ENCODE measurements around the gene FFAR4.

The FFAR4 gene

DNA sequence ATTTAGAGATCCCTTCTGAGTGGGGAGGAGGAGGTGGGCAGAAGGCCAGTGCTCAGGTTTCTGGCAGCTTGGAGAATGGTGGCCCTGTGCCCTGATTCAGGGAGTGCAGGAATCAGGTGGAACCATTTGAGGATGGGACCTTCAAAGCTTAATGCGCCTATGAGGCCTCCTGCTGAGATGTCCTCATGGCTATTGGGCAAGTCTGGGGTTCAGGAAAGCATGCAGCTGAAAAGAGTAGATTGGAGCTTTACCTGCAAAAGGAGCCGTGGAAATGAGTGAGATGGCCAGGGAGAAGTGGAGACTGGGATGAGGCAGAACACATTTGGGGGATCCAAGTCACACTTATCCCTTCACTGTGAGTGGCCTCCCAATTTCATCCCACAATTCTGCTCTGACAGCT lies 6.1 kb downstream of the FFAR4 start:
- H3K79me2 ChIP-seq (ENCODE audit: control insufficient read depth, insufficient read depth, low read length, poor library complexity) = no peaks in the 10 kb centered on the region
- no peak overlapping the region for H3K9ac ChIP-seq (ENCODE audit: low read length)
- no peaks in the 10 kb centered on the region for H3K9me3 ChIP-seq (ENCODE audit: insufficient read depth, low read depth, low read length)
- no peak overlapping the region for H2BK120ac ChIP-seq (ENCODE audit: insufficient read depth, low read length, poor library complexity)
- no peak overlapping the region for H3K14ac ChIP-seq (ENCODE audit: low read length)
- H3K23ac ChIP-seq (ENCODE audit: low read length) = no peak overlapping the region
- no peak overlapping the region for H4K91ac ChIP-seq (ENCODE audit: low read depth, low read length)
- no peak overlapping the region for H2AK5ac ChIP-seq (ENCODE audit: low read length)
- H2BK5ac ChIP-seq (ENCODE audit: low read depth, low read length, poor library complexity) = no peak overlapping the region
- H3K27ac ChIP-seq (ENCODE audit: low read depth, low read length) = no peak overlapping the region
- H4K8ac ChIP-seq (ENCODE audit: low read depth, low read length) = no peak overlapping the region
- H3K4me2 ChIP-seq (ENCODE audit: low read length) = no peak overlapping the region
- H2BK12ac ChIP-seq (ENCODE audit: low read length) = no peak overlapping the region
- H3K36me3 ChIP-seq (ENCODE audit: control insufficient read depth in 1 of 2, insufficient read depth in 2 of 2, low read length in 2 of 2) = no peaks in the 10 kb centered on the region
- no peak overlapping the region for H3K4me3 ChIP-seq (ENCODE audit: low read depth, low read length)
- H3K4me1 ChIP-seq (ENCODE audit: control insufficient read depth in 1 of 2, insufficient read depth in 2 of 2, low read length in 2 of 2) = no peaks in the 10 kb centered on the region
- no peak overlapping the region for H2AFZ ChIP-seq (ENCODE audit: insufficient read depth, low read length, poor library complexity)
- no peak overlapping the region for H4K12ac ChIP-seq (ENCODE audit: low read depth, low read length)
- no CpG with 5 or more reads among the region's 2 CpGs for WGBS (ENCODE audit: extremely low coverage, insufficient coverage, insufficient read length)
- peaks cover 9% of the 10 kb centered on the region for H3K27me3 ChIP-seq (ENCODE audit: insufficient read depth, low read length)
- no peak overlapping the region for H3K18ac ChIP-seq (ENCODE audit: low read length)
- no peak for DNase-seq
- no peaks in the 10 kb centered on the region for H3K79me1 ChIP-seq (ENCODE audit: low read length)
- H3K4ac ChIP-seq (ENCODE audit: low read depth, low read length) = no peak overlapping the region

DNA sequence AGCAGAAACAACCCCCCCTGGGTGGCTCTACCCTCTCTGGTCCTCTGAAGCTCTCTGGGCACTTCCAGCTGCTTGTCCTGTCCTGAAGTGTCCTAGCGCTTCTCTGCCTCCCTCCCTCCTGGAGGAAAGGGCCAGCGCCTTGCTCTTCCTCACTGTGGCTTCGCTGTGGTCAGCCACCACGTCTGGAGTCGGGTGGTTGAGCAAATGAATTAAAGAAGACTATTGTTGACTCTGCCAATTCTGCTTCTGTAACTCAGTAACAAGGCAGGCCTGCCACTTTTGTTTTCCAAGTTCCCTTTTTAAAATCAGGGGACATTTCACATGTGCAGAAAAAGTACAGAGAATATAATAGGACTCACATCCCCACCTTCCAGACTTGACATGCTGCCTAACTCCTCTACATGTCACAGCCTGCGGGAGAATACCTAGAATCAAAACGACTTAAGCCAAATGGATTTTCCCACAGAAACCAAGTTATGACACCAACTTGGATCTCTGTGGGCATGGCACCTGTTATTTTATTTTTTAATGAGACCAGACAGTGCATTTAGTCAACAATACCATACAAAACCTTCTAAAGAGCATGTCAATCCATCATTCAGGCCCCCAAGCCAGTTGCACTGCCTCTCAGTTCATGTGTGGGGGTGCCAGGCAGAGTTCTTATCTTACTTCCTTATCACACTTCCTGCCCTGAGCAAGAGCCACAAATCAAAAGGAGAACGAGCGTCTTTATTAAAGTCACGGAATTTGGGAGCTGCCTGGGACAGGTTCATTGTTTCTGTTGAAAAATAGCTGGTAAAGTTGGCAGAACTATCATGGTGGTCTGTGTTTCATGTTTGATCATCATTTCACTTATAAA lies 6.8 kb downstream of the FFAR4 start:
- no peak overlapping the region for H3K27ac ChIP-seq (ENCODE audit: low read depth, low read length)
- no peak overlapping the region for H3K4ac ChIP-seq (ENCODE audit: low read depth, low read length)
- H3K23ac ChIP-seq (ENCODE audit: low read length) = no peak overlapping the region
- no peak overlapping the region for H2AFZ ChIP-seq (ENCODE audit: insufficient read depth, low read length, poor library complexity)
- H3K4me3 ChIP-seq (ENCODE audit: low read depth, low read length) = no peak overlapping the region
- H3K36me3 ChIP-seq (ENCODE audit: control insufficient read depth in 1 of 2, insufficient read depth in 2 of 2, low read length in 2 of 2) = no peaks in the 10 kb centered on the region
- no peak overlapping the region for H4K8ac ChIP-seq (ENCODE audit: low read depth, low read length)
- H2BK12ac ChIP-seq (ENCODE audit: low read length) = no peak overlapping the region
- no peak overlapping the region for H3K14ac ChIP-seq (ENCODE audit: low read length)
- H4K12ac ChIP-seq (ENCODE audit: low read depth, low read length) = no peak overlapping the region
- H4K91ac ChIP-seq (ENCODE audit: low read depth, low read length) = no peak overlapping the region
- no peak overlapping the region for H2BK120ac ChIP-seq (ENCODE audit: insufficient read depth, low read length, poor library complexity)
- H2AK5ac ChIP-seq (ENCODE audit: low read length) = no peak overlapping the region
- H3K4me2 ChIP-seq (ENCODE audit: low read length) = no peak overlapping the region
- no peaks in the 10 kb centered on the region for H3K79me1 ChIP-seq (ENCODE audit: low read length)
- peaks cover 3% of the 10 kb centered on the region for H3K27me3 ChIP-seq (ENCODE audit: insufficient read depth, low read length)
- WGBS (ENCODE audit: extremely low coverage, insufficient coverage, insufficient read length) = no CpG with 5 or more reads among the region's 10 CpGs
- DNase-seq = no peak
- no peaks in the 10 kb centered on the region for H3K4me1 ChIP-seq (ENCODE audit: control insufficient read depth in 1 of 2, insufficient read depth in 2 of 2, low read length in 2 of 2)
- H3K18ac ChIP-seq (ENCODE audit: low read length) = no peak overlapping the region
- H3K79me2 ChIP-seq (ENCODE audit: control insufficient read depth, insufficient read depth, low read length, poor library complexity) = no peaks in the 10 kb centered on the region
- H3K9ac ChIP-seq (ENCODE audit: low read length) = no peak overlapping the region
- no peaks in the 10 kb centered on the region for H3K9me3 ChIP-seq (ENCODE audit: insufficient read depth, low read depth, low read length)
- H2BK5ac ChIP-seq (ENCODE audit: low read depth, low read length, poor library complexity) = no peak overlapping the region

DNA sequence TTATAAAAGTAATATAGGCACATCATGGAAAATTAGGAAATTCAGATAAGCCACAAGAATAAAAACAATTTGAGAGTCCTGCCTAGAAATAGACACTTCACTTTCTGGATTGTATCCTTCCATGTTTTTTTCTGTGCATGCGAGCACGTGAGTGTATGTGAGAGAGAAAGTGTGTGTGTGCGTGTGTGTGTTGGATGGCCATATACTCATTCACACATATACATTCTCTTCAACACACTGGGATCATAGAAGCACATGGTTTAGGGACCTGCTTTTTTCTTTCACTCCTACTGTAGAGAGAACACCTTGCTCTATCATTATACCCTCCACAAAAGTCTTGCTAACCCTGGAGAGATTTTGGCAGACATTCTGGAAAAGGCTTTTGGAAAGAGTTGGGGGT lies 7.5 kb downstream of the FFAR4 start:
- no peaks in the 10 kb centered on the region for H3K4me1 ChIP-seq (ENCODE audit: control insufficient read depth in 1 of 2, insufficient read depth in 2 of 2, low read length in 2 of 2)
- no peak overlapping the region for H2BK120ac ChIP-seq (ENCODE audit: insufficient read depth, low read length, poor library complexity)
- no peak overlapping the region for H2AK5ac ChIP-seq (ENCODE audit: low read length)
- no peak overlapping the region for H4K12ac ChIP-seq (ENCODE audit: low read depth, low read length)
- no peak overlapping the region for H3K4ac ChIP-seq (ENCODE audit: low read depth, low read length)
- H4K8ac ChIP-seq (ENCODE audit: low read depth, low read length) = no peak overlapping the region
- no peak overlapping the region for H3K27ac ChIP-seq (ENCODE audit: low read depth, low read length)
- no peak overlapping the region for H3K18ac ChIP-seq (ENCODE audit: low read length)
- no peaks in the 10 kb centered on the region for H3K79me1 ChIP-seq (ENCODE audit: low read length)
- no peak overlapping the region for H3K14ac ChIP-seq (ENCODE audit: low read length)
- no peak overlapping the region for H2BK12ac ChIP-seq (ENCODE audit: low read length)
- H2BK5ac ChIP-seq (ENCODE audit: low read depth, low read length, poor library complexity) = no peak overlapping the region
- no peak overlapping the region for H3K23ac ChIP-seq (ENCODE audit: low read length)
- H3K9me3 ChIP-seq (ENCODE audit: insufficient read depth, low read depth, low read length) = no peaks in the 10 kb centered on the region
- no peak overlapping the region for H3K4me3 ChIP-seq (ENCODE audit: low read depth, low read length)
- no peak overlapping the region for H4K91ac ChIP-seq (ENCODE audit: low read depth, low read length)
- H3K9ac ChIP-seq (ENCODE audit: low read length) = no peak overlapping the region
- H3K4me2 ChIP-seq (ENCODE audit: low read length) = no peak overlapping the region
- no peaks in the 10 kb centered on the region for H3K36me3 ChIP-seq (ENCODE audit: control insufficient read depth in 1 of 2, insufficient read depth in 2 of 2, low read length in 2 of 2)
- H3K79me2 ChIP-seq (ENCODE audit: control insufficient read depth, insufficient read depth, low read length, poor library complexity) = no peaks in the 10 kb centered on the region
- no CpG with 5 or more reads among the region's 3 CpGs for WGBS (ENCODE audit: extremely low coverage, insufficient coverage, insufficient read length)
- no peaks in the 10 kb centered on the region for H3K27me3 ChIP-seq (ENCODE audit: insufficient read depth, low read length)
- H2AFZ ChIP-seq (ENCODE audit: insufficient read depth, low read length, poor library complexity) = no peak overlapping the region
- DNase-seq = no peak

DNA sequence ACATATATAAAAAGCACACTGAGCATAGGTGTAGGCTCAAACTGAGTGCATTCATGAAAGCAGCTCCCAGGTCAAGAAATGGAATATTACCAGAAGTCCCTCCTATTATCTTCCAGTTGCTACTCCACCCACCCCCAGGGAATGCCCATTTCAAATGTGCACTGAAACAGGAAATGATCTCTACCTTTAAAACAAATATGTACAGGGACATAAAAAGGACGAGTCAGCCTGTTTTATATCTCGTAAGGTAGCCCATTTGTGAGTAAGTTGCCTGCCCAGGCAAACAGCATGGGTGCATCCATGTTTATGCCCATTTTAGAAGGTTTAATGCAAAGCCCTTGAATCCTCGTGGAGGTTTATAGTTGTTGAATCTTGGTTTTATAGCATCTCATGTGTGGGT lies 10.4 kb downstream of the FFAR4 start:
- Histone ChIP-seq H3K4me1 (ENCODE audit: control insufficient read depth in 1 of 2, insufficient read depth in 2 of 2, low read length in 2 of 2) (no peaks in the 10 kb centered on the region), H4K8ac (ENCODE audit: low read depth, low read length) (no peak overlapping the region), H4K12ac (ENCODE audit: low read depth, low read length) (no peak overlapping the region), H2BK120ac (ENCODE audit: insufficient read depth, low read length, poor library complexity) (no peak overlapping the region), H3K79me1 (ENCODE audit: low read length) (no peaks in the 10 kb centered on the region), H3K79me2 (ENCODE audit: control insufficient read depth, insufficient read depth, low read length, poor library complexity) (no peaks in the 10 kb centered on the region), H3K36me3 (ENCODE audit: control insufficient read depth in 1 of 2, insufficient read depth in 2 of 2, low read length in 2 of 2) (no peaks in the 10 kb centered on the region), H4K91ac (ENCODE audit: low read depth, low read length) (no peak overlapping the region), H3K14ac (ENCODE audit: low read length) (no peak overlapping the region), H3K4ac (ENCODE audit: low read depth, low read length) (no peak overlapping the region), H2BK5ac (ENCODE audit: low read depth, low read length, poor library complexity) (no peak overlapping the region), H3K27me3 (ENCODE audit: insufficient read depth, low read length) (no peaks in the 10 kb centered on the region), H3K27ac (ENCODE audit: low read depth, low read length) (no peak overlapping the region), H3K9ac (ENCODE audit: low read length) (no peak overlapping the region), H3K18ac (ENCODE audit: low read length) (no peak overlapping the region), H3K23ac (ENCODE audit: low read length) (no peak overlapping the region), H2AFZ (ENCODE audit: insufficient read depth, low read length, poor library complexity) (no peak overlapping the region), H3K9me3 (ENCODE audit: insufficient read depth, low read depth, low read length) (peaks cover 5% of the 10 kb centered on the region), H2BK12ac (ENCODE audit: low read length) (no peak overlapping the region), H3K4me3 (ENCODE audit: low read depth, low read length) (no peak overlapping the region), H2AK5ac (ENCODE audit: low read length) (no peak overlapping the region), H3K4me2 (ENCODE audit: low read length) (no peak overlapping the region)
- DNase-seq = no peak
- WGBS (ENCODE audit: extremely low coverage, insufficient coverage, insufficient read length) = no CpG with 5 or more reads among the region's 3 CpGs

Measured in trophoblast cell (in vitro differentiated cells and primary cell).